Neutrophil (primary cell): ENCODE measurements around the gene SELENOV.

Experiments used
- H3K27ac ChIP-seq: fragments of 200-600 bp; sonication (generic); 2 replicates; pipeline ENCODE4 v1.5.1; 2016; ENCODE audit warnings: mild to moderate bottlenecking, moderate library complexity
- H3K27me3 ChIP-seq: fragments of 200-600 bp; sonication (generic); 2 replicates; pipeline ENCODE4 v1.6.0; 2016; ENCODE audit warnings: mild to moderate bottlenecking
- H3K36me3 ChIP-seq: fragments of 200-600 bp; sonication (generic); 2 replicates; pipeline ENCODE4 v1.5.1; 2017
- H3K4me1 ChIP-seq, 2 experiments: fragments of 200-600 bp in 1 of 2; sonication (generic) in 1 of 2; 1 replicate in 1 of 2; 2 replicates in 1 of 2; pipeline versions ENCODE4 v1.5.1 to v1.6.1; 2013 to 2016; ENCODE audit warnings: low read depth in 1 of 2, low read length in 1 of 2, mild to moderate bottlenecking in 1 of 2, moderate library complexity in 1 of 2; ENCODE audit not compliant: control insufficient read depth in 1 of 2, insufficient read depth in 1 of 2
- H3K4me3 ChIP-seq, 2 experiments: fragments of 200-600 bp in 1 of 2; sonication (generic) in 1 of 2; 1 replicate in 1 of 2; 2 replicates in 1 of 2; pipeline ENCODE4 v1.5.1; 2013 to 2016; ENCODE audit warnings: low read depth in 1 of 2, low read length in 1 of 2, mild to moderate bottlenecking in 1 of 2, moderate library complexity in 1 of 2
- H3K9me3 ChIP-seq: fragments of 200-600 bp; sonication (generic); 2 replicates; pipeline ENCODE4 v1.5.1; 2016
- CTCF ChIP-seq: fragments of 200-600 bp; sonication (generic); IDR thresholded peaks from 2 replicates; pipeline ENCODE4 v1.5.1; 2016; ENCODE audit warnings: antibody characterized with exemption

SELENOV gene

GRCh38 chr19:39497701-39497995 is 17.3 kb upstream of the SELENOV start:
- no peaks in the 10 kb centered on the region for H3K9me3 ChIP-seq
- peaks cover 78% of the 10 kb centered on the region for H3K27me3 ChIP-seq
- no peak overlapping the region for H3K27ac ChIP-seq
- TF ChIP-seq CTCF = no peak
- no peaks in the 10 kb centered on the region for H3K36me3 ChIP-seq
- H3K4me1 ChIP-seq = no peaks in the 10 kb centered on the region
- no peak overlapping the region for H3K4me3 ChIP-seq

- H3K36me3 ChIP-seq = no peaks in the 10 kb centered on the region
- no peak overlapping the region for H3K4me3 ChIP-seq
- no peaks in the 10 kb centered on the region for H3K9me3 ChIP-seq
- no peak for TF ChIP-seq CTCF
- H3K27me3 ChIP-seq = peaks cover 83% of the 10 kb centered on the region
- no peak overlapping the region for H3K27ac ChIP-seq
- no peaks in the 10 kb centered on the region for H3K4me1 ChIP-seq
Measured at GRCh38 chr19:39497996-39498797, 16.7 kb upstream of the SELENOV start.

DNA sequence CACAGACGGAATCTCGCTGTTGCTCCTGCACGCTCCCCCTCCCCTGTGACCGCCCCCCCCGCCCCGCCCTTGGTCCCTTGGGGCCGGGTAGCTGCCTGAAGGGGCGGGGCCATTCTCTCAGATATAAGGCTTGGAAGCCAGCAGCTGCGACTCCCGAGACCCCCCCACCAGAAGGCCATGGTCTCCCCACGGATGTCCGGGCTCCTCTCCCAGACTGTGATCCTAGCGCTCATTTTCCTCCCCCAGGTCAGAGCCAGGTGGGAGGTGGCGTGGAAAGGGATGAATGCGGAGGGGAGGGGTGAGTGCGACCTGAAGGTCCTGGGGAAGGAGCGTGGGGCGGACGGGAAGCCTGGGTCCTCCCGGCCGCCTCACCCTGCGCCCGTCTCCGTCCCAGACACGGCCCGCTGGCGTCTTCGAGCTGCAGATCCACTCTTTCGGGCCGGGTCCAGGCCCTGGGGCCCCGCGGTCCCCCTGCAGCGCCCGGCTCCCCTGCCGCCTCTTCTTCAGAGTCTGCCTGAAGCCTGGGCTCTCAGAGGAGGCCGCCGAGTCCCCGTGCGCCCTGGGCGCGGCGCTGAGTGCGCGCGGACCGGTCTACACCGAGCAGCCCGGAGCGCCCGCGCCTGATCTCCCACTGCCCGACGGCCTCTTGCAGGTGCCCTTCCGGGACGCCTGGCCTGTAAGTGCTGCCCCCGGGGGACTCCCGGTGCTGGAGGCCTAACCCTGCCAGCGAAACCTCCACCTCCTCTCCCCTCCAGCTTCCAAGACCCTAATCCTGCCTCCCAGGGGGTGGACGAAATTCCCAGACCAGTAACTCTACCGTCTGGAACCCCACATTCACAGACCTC is 15.9 kb upstream of the SELENOV start, which contains the start of gene DLL3:
Gene DLL3, plus strand, starts transcription at position 150 of the 845 bp plus-strand sequence. Its CDS starts 28 bp downstream, at position 178.
- no peak within 1 kb of the TSS for H3K27ac ChIP-seq
- no peaks in the 10 kb centered on the region for H3K9me3 ChIP-seq
- peaks cover 91% of the 10 kb centered on the region for H3K27me3 ChIP-seq
- no peaks in the 10 kb centered on the region for H3K4me1 ChIP-seq
- H3K4me3 ChIP-seq = no peak within 1 kb of the TSS
- no peak for TF ChIP-seq CTCF
- H3K36me3 ChIP-seq = no peaks in the 10 kb centered on the region

DNA sequence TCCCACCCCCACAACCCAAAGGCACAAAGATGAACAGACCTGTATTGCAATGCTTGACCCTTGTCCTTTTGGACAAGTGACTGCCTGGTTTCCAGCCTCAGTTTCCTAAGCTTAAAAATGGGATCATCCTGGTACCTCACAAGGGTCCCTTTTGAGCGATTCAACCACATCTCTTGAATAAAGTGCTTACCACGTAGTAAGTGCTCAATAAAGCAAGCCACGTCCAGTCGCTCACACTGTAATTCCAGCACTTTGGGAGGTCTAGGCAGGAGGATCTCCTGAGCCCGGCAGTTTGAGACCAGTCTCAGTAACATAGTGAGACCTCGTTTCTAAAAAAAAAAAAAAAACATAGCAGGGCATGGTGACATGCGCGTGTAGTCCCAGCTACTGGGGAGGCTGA is 15.0 kb upstream of the SELENOV start:
- H3K9me3 ChIP-seq = no peaks in the 10 kb centered on the region
- no peak for TF ChIP-seq CTCF
- H3K36me3 ChIP-seq = no peaks in the 10 kb centered on the region
- H3K27ac ChIP-seq = no peak overlapping the region
- no peak overlapping the region for H3K4me3 ChIP-seq
- peaks cover 100% of the 10 kb centered on the region for H3K27me3 ChIP-seq
- H3K4me1 ChIP-seq = no peaks in the 10 kb centered on the region

DNA sequence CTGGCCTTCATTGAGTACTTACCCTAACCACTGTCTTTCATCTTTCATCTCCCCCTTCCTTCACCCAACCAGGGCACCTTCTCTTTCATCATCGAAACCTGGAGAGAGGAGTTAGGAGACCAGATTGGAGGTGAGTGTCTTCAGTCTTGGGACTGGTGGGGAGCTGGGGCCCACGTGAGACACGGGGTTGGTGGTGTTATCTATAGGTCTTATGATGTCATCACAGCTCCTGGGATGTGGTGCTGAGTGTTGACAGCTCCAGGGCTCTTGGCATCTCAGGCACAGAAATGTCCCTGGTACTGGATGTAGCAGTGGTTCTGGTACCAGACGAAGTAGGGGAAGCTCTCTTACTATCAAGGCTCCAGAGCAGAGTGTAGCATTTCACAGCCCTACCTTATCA is 14.4 kb upstream of the SELENOV start:
- TF ChIP-seq CTCF = no peak
- Histone ChIP-seq H3K36me3 (no peaks in the 10 kb centered on the region), H3K4me3 (no peak overlapping the region), H3K9me3 (no peaks in the 10 kb centered on the region), H3K27me3 (peaks cover 100% of the 10 kb centered on the region), H3K27ac (no peak overlapping the region), H3K4me1 (no peaks in the 10 kb centered on the region)
